ENCODE measurements around the gene TRIOBP. TPM values are rescaled to one million over a fixed set of nuclear protein-coding genes. Genes with fewer than 3 reads are reported as not detected.

TRIOBP gene
- total RNA-seq, 1 experiment from 2014 or later, result 38.4 TPM

GRCh38 chr22:37771702-37772427 is 75.0 kb downstream of the TRIOBP start:
- 0 out of 2 replicates have a peak, but pooled peaks cover 1% of the 10 kb centered on the region for H3K36me3 ChIP-seq (ENCODE audit: control insufficient read depth, insufficient read depth, low read length)
- ChIA-PET POLR2A (interaction anchor here (0.6 kb wide), 1 partner anchor 36 kb away, joined by 4 read pairs; no protein-coding TSS in a partner anchor), CTCF (no interaction called here)
- TF ChIP-seq CTCF (IDR thresholded peaks at IDR 0.05; ENCODE audit: insufficient read depth in 1 of 2, low read depth in 1 of 2, low read length in 1 of 2, severe bottlenecking in 1 of 2, unreplicated experiment in 1 of 2), result no peak
- H3K9me3 ChIP-seq, result no peaks in the 10 kb centered on the region
- intact Hi-C loops (cut with micrococcal nuclease; ENCODE audit: unreplicated experiment), result no loop called here
- no TSS peak for BruUV-seq (replicated peaks)
- no peak overlapping the region for H3K4me3 ChIP-seq (ENCODE audit: low read depth, low read length)
- H3K4me1 ChIP-seq, result 0 out of 2 replicates have a peak, but pooled peaks cover 1% of the 10 kb centered on the region
- H3K36me3 Mint-ChIP-seq (ENCODE audit: insufficient read depth, unreplicated experiment), result peaks cover 13% of the 10 kb centered on the region
- no peak overlapping the region for H3K27ac Mint-ChIP-seq (ENCODE audit: unreplicated experiment)
- DNase-seq, result no peak
- H3K27me3 Mint-ChIP-seq (ENCODE audit: insufficient read depth, unreplicated experiment), result no peaks in the 10 kb centered on the region
- no peaks in the 10 kb centered on the region for H3K9me3 Mint-ChIP-seq (ENCODE audit: unreplicated experiment)
- no peaks in the 10 kb centered on the region for H3K27me3 ChIP-seq (replicated peaks; ENCODE audit: control insufficient read depth, insufficient read depth, low read length)
- H3K4me3 Mint-ChIP-seq (ENCODE audit: unreplicated experiment), result no peak overlapping the region
- H3K4me1 Mint-ChIP-seq (ENCODE audit: low read depth, unreplicated experiment), result peaks cover 9% of the 10 kb centered on the region

GRCh38 chr22:37774728-37775127 is 77.9 kb downstream of the TRIOBP start:
- POLR2A ChIA-PET, result no interaction called here
- intact Hi-C loops (cut with micrococcal nuclease; ENCODE audit: unreplicated experiment), result no loop called here
- no peak for DNase-seq
- Mint-ChIP-seq H3K9me3 (ENCODE audit: unreplicated experiment) (no peaks in the 10 kb centered on the region), H3K36me3 (ENCODE audit: insufficient read depth, unreplicated experiment) (peaks cover 24% of the 10 kb centered on the region), H3K27me3 (ENCODE audit: insufficient read depth, unreplicated experiment) (no peaks in the 10 kb centered on the region), H3K27ac (ENCODE audit: unreplicated experiment) (peak overlapping the region; percentile 46), H3K4me1 (ENCODE audit: low read depth, unreplicated experiment) (peaks cover 9% of the 10 kb centered on the region), H3K4me3 (ENCODE audit: unreplicated experiment) (no peak overlapping the region)
- Histone ChIP-seq H3K9me3 (no peaks in the 10 kb centered on the region), H3K4me1 (0 out of 2 replicates have a peak, but pooled peaks cover 6% of the 10 kb centered on the region), H3K36me3 (ENCODE audit: control insufficient read depth, insufficient read depth, low read length) (0 out of 2 replicates have a peak, but pooled peaks cover 1% of the 10 kb centered on the region), H3K27me3 (replicated peaks; ENCODE audit: control insufficient read depth, insufficient read depth, low read length) (no peaks in the 10 kb centered on the region), H3K4me3 (ENCODE audit: low read depth, low read length) (no peak overlapping the region)
- TF ChIP-seq CTCF (IDR thresholded peaks at IDR 0.05; ENCODE audit: insufficient read depth in 1 of 2, low read depth in 1 of 2, low read length in 1 of 2, severe bottlenecking in 1 of 2, unreplicated experiment in 1 of 2), result no peak
- BruUV-seq (replicated peaks), result no TSS peak
- CTCF ChIA-PET, result no interaction called here

- ChIA-PET POLR2A (no interaction called here), CTCF (no interaction called here)
Measured at GRCh38 chr22:37775785-37776638, 79.2 kb downstream of the TRIOBP start.

More at GRCh38 chr22:37775785-37776638, 79.2 kb downstream of the TRIOBP start:
- peak overlapping the region; percentile 53 for H3K27ac Mint-ChIP-seq (ENCODE audit: unreplicated experiment)
- no peaks in the 10 kb centered on the region for H3K9me3 Mint-ChIP-seq (ENCODE audit: unreplicated experiment)
- H3K27me3 ChIP-seq (replicated peaks; ENCODE audit: control insufficient read depth, insufficient read depth, low read length), result no peaks in the 10 kb centered on the region
- no peak overlapping the region for H3K4me3 ChIP-seq (ENCODE audit: low read depth, low read length)
- BruUV-seq (replicated peaks), result no TSS peak
- intact Hi-C loops (cut with micrococcal nuclease; ENCODE audit: unreplicated experiment), result no loop called here
- H3K36me3 ChIP-seq (ENCODE audit: control insufficient read depth, insufficient read depth, low read length), result 0 out of 2 replicates have a peak, but pooled peaks cover 1% of the 10 kb centered on the region
- H3K4me1 ChIP-seq, result 0 out of 2 replicates have a peak, but pooled peaks cover 6% of the 10 kb centered on the region
- H3K9me3 ChIP-seq, result no peaks in the 10 kb centered on the region
- no peak for TF ChIP-seq CTCF (IDR thresholded peaks at IDR 0.05; ENCODE audit: insufficient read depth in 1 of 2, low read depth in 1 of 2, low read length in 1 of 2, severe bottlenecking in 1 of 2, unreplicated experiment in 1 of 2)
- H3K27me3 Mint-ChIP-seq (ENCODE audit: insufficient read depth, unreplicated experiment), result no peaks in the 10 kb centered on the region
- H3K4me1 Mint-ChIP-seq (ENCODE audit: low read depth, unreplicated experiment), result peaks cover 9% of the 10 kb centered on the region
- DNase-seq, result no peak
- H3K36me3 Mint-ChIP-seq (ENCODE audit: insufficient read depth, unreplicated experiment), result peaks cover 25% of the 10 kb centered on the region
- H3K4me3 Mint-ChIP-seq (ENCODE audit: unreplicated experiment), result no peak overlapping the region

Measured in Caco-2 (cell line).